ENCODE measurements around the gene TAMALIN.

Gene TAMALIN

DNA sequence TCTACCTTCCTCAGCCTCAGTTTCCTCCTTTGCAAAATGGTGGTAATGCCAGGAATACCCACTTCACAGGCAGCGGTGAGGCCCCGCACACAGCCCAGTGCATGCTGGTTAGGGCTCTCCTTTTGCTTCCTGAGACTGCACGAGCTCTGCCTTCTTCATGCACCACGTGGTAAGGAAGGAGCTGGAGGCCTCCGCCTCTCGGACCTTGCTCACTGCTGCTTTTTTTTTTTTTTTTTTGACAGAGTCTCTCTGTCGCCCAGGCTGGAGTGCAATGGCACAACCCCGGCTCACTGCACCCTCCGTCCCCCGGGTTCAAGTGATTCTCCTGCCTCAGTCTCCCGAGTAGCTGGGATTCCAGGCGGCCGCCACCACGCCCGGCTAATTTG lies 18.1 kb downstream of the TAMALIN start:
- Histone ChIP-seq H3K79me2 (ENCODE audit: insufficient read depth, low read length) (no peaks in the 10 kb centered on the region), H3K9me3 (ENCODE audit: insufficient read depth, low read depth, low read length) (no peaks in the 10 kb centered on the region), H3K36me3 (ENCODE audit: insufficient read depth, low read length) (no peaks in the 10 kb centered on the region), H2AFZ (ENCODE audit: low read length) (peak overlapping the region; percentile 88; the same call in 1 of the 2 replicates), H4K20me1 (ENCODE audit: insufficient read depth, low read length, poor library complexity, severe bottlenecking) (no peaks in the 10 kb centered on the region), H3K9ac (ENCODE audit: low read depth, low read length, poor library complexity, severe bottlenecking) (peak overlapping the region; percentile 68), H3F3A (ENCODE audit: low read depth) (no peaks in the 10 kb centered on the region), H3K4me1 (ENCODE audit: insufficient read depth, low read length, poor library complexity, severe bottlenecking) (peaks cover 31% of the 10 kb centered on the region), H3K4me2 (ENCODE audit: low read depth, low read length, poor library complexity, severe bottlenecking) (peak overlapping the region; percentile 82), H3K27me3 (ENCODE audit: insufficient read depth, low read length, poor library complexity, severe bottlenecking) (no peaks in the 10 kb centered on the region), H3K4me3 (ENCODE audit: low read length, poor library complexity, severe bottlenecking) (peak overlapping the region; percentile 74), H3K9me2 (replicated peaks; ENCODE audit: low read depth, low read length) (no peaks in the 10 kb centered on the region)
- no peak for TF ChIP-seq EZH2phosphoT487 (IDR thresholded peaks at IDR 0.05; ENCODE audit: borderline replicate concordance)
- TF ChIP-seq, protein P1, sequence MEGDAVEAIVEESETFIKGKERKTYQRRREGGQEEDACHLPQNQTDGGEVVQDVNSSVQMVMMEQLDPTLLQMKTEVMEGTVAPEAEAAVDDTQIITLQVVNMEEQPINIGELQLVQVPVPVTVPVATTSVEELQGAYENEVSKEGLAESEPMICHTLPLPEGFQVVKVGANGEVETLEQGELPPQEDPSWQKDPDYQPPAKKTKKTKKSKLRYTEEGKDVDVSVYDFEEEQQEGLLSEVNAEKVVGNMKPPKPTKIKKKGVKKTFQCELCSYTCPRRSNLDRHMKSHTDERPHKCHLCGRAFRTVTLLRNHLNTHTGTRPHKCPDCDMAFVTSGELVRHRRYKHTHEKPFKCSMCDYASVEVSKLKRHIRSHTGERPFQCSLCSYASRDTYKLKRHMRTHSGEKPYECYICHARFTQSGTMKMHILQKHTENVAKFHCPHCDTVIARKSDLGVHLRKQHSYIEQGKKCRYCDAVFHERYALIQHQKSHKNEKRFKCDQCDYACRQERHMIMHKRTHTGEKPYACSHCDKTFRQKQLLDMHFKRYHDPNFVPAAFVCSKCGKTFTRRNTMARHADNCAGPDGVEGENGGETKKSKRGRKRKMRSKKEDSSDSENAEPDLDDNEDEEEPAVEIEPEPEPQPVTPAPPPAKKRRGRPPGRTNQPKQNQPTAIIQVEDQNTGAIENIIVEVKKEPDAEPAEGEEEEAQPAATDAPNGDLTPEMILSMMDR (conservative IDR thresholded peaks at IDR 0.05; ENCODE audit: low read length) = no peak

DNA sequence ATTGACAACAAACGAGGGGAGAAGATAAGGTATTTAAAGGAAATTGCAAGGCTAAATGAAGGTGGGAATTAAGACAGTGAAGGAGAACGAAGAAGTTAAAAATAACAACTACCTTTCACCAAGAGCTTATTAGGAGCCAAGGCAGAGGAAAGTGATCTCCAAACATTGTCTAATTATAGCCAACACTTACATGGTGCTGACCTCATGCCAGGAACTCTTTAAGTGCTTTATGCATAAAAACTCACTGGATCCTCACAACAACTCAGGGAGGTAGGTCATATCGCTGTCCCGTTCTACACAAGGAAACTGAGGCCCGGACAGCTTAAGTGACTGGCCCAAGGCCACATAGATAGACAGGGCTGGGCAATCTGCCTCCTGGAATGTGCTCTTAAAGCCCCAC lies 19.5 kb downstream of the TAMALIN start:
- no peaks in the 10 kb centered on the region for H4K20me1 ChIP-seq (ENCODE audit: insufficient read depth, low read length, poor library complexity, severe bottlenecking)
- no peaks in the 10 kb centered on the region for H3K27me3 ChIP-seq (ENCODE audit: insufficient read depth, low read length, poor library complexity, severe bottlenecking)
- H3K9me3 ChIP-seq (ENCODE audit: insufficient read depth, low read depth, low read length) = no peaks in the 10 kb centered on the region
- TF ChIP-seq, protein P1 (conservative IDR thresholded peaks at IDR 0.05; ENCODE audit: low read length) = no peak
- TF ChIP-seq EZH2phosphoT487 (IDR thresholded peaks at IDR 0.05; ENCODE audit: borderline replicate concordance) = no peak
- no peaks in the 10 kb centered on the region for H3F3A ChIP-seq (ENCODE audit: low read depth)
- no peaks in the 10 kb centered on the region for H3K79me2 ChIP-seq (ENCODE audit: insufficient read depth, low read length)
- no peaks in the 10 kb centered on the region for H3K9me2 ChIP-seq (replicated peaks; ENCODE audit: low read depth, low read length)
- H3K4me3 ChIP-seq (ENCODE audit: low read length, poor library complexity, severe bottlenecking) = peak overlapping the region; percentile 74
- peak overlapping the region; percentile 82 for H3K4me2 ChIP-seq (ENCODE audit: low read depth, low read length, poor library complexity, severe bottlenecking)
- peaks cover 23% of the 10 kb centered on the region for H3K4me1 ChIP-seq (ENCODE audit: insufficient read depth, low read length, poor library complexity, severe bottlenecking)
- H3K36me3 ChIP-seq (ENCODE audit: insufficient read depth, low read length) = no peaks in the 10 kb centered on the region
- H2AFZ ChIP-seq (ENCODE audit: low read length) = no peak overlapping the region
- H3K9ac ChIP-seq (ENCODE audit: low read depth, low read length, poor library complexity, severe bottlenecking) = no peak overlapping the region

DNA sequence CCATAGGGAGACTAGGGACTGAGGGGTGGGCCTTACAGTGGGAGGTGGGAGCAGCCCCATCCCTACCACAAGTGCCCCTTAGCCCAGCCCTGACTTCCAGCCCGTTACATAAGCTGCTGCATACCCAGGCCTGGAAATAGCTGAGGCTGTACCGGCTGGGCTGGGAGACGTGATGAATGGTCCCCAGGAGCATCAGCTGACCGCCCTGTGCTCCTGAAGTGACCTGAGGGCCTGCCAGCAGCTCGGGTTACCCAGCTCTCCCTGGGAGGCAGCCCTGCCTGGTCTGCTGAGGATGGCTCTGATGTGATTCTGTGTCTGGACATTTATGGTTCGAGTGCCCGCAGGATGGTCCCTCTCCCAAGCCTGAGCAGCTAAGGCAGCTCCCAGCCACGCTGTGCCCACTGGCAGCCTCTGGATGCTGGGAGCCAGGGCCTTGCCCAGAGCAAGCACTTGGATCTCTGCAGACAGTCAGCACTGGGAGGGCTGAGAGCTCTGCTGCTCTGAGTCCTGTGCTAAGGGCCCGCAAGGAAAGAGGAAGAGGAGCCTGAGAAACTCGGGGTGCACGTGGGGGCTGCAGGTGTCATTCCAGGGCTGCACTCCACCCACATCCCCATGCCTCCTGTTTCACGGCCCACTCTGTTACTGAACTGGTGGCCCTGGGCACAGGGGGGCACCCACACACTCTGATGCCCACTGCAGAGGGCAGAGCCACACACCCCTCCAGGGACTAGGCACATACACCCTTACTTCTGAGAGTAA lies 20.5 kb downstream of the TAMALIN start:
- Histone ChIP-seq H3K9me3 (ENCODE audit: insufficient read depth, low read depth, low read length) (no peaks in the 10 kb centered on the region), H3K27me3 (ENCODE audit: insufficient read depth, low read length, poor library complexity, severe bottlenecking) (no peaks in the 10 kb centered on the region), H3K9me2 (replicated peaks; ENCODE audit: low read depth, low read length) (no peaks in the 10 kb centered on the region), H3K4me1 (ENCODE audit: insufficient read depth, low read length, poor library complexity, severe bottlenecking) (peaks cover 25% of the 10 kb centered on the region), H3K9ac (ENCODE audit: low read depth, low read length, poor library complexity, severe bottlenecking) (no peak overlapping the region), H3K36me3 (ENCODE audit: insufficient read depth, low read length) (no peaks in the 10 kb centered on the region), H3K4me3 (ENCODE audit: low read length, poor library complexity, severe bottlenecking) (no peak overlapping the region), H3F3A (ENCODE audit: low read depth) (peaks cover 3% of the 10 kb centered on the region; the same call in 1 of the 2 replicates), H4K20me1 (ENCODE audit: insufficient read depth, low read length, poor library complexity, severe bottlenecking) (no peaks in the 10 kb centered on the region), H3K4me2 (ENCODE audit: low read depth, low read length, poor library complexity, severe bottlenecking) (no peak overlapping the region), H3K79me2 (ENCODE audit: insufficient read depth, low read length) (no peaks in the 10 kb centered on the region), H2AFZ (ENCODE audit: low read length) (no peak overlapping the region)
- no peak for TF ChIP-seq EZH2phosphoT487 (IDR thresholded peaks at IDR 0.05; ENCODE audit: borderline replicate concordance)

DNA sequence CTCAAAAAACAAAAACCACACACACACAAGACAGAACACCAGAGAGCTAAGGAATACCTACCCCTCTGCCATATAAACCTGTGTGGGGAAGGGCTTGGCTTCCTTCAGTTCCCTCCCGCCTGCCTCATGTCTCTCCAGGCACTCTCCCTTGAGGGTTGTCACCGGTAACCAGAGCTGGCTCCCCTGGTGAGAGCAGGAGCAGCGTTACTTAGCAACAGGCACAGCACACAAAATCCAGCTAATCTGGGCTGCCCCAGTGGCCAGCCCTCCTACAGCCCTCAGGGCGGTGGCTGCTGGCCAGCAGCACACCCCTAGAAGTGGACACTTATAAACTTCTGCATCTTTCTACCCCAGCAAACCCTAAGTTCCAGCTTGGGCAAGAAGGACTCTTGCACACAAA lies 22.9 kb downstream of the TAMALIN start:
- H3K9ac ChIP-seq (ENCODE audit: low read depth, low read length, poor library complexity, severe bottlenecking) = no peak overlapping the region
- no peaks in the 10 kb centered on the region for H3K27me3 ChIP-seq (ENCODE audit: insufficient read depth, low read length, poor library complexity, severe bottlenecking)
- peaks cover 19% of the 10 kb centered on the region for H3K4me1 ChIP-seq (ENCODE audit: insufficient read depth, low read length, poor library complexity, severe bottlenecking)
- H3K4me3 ChIP-seq (ENCODE audit: low read length, poor library complexity, severe bottlenecking) = no peak overlapping the region
- H3K36me3 ChIP-seq (ENCODE audit: insufficient read depth, low read length) = no peaks in the 10 kb centered on the region
- no peaks in the 10 kb centered on the region for H3K9me2 ChIP-seq (replicated peaks; ENCODE audit: low read depth, low read length)
- no peak overlapping the region for H2AFZ ChIP-seq (ENCODE audit: low read length)
- H3F3A ChIP-seq (ENCODE audit: low read depth) = peaks cover 7% of the 10 kb centered on the region; the same call in 1 of the 2 replicates
- no peak overlapping the region for H3K4me2 ChIP-seq (ENCODE audit: low read depth, low read length, poor library complexity, severe bottlenecking)
- TF ChIP-seq EZH2phosphoT487 (IDR thresholded peaks at IDR 0.05; ENCODE audit: borderline replicate concordance) = no peak
- TF ChIP-seq, protein P1 (conservative IDR thresholded peaks at IDR 0.05; ENCODE audit: low read length) = no peak
- no peaks in the 10 kb centered on the region for H3K79me2 ChIP-seq (ENCODE audit: insufficient read depth, low read length)
- no peaks in the 10 kb centered on the region for H3K9me3 ChIP-seq (ENCODE audit: insufficient read depth, low read depth, low read length)
- no peaks in the 10 kb centered on the region for H4K20me1 ChIP-seq (ENCODE audit: insufficient read depth, low read length, poor library complexity, severe bottlenecking)
